A549 (cell line): ENCODE measurements around the gene COL5A2.

Source experiments
- EHMT2 ChIP-seq: fragments of 200-600 bp; sonication (generic); IDR thresholded peaks from 2 replicates; pipeline ENCODE4 v1.6.1; 2016; ENCODE audit warnings: antibody characterized with exemption, low read depth, mild to moderate bottlenecking, moderate library complexity
- FOSL2 ChIP-seq, 2 experiments: fragments of 450-650 bp in 1 of 2; fragments of >200 bp in 1 of 2; sonication (Bioruptor Twin) in 1 of 2; formaldehyde crosslinking; IDR thresholded peaks; 2 replicates each; pipeline versions ENCODE4 v1.5.0 to v1.6.1; 2016 to 2020; ENCODE audit warnings: mild to moderate bottlenecking in 1 of 2, moderate library complexity in 1 of 2
- POLR2A ChIP-seq: IDR thresholded peaks from 2 replicates; pipeline ENCODE4 v1.6.1; 2012; ENCODE audit warnings: mild to moderate bottlenecking, low read length
- REST ChIP-seq: fragments of 200-600 bp; sonication (generic); IDR thresholded peaks from 2 replicates; pipeline ENCODE4 v1.6.1; 2016; ENCODE audit warnings: antibody characterized with exemption, mild to moderate bottlenecking, moderate library complexity
- ZSCAN20 ChIP-seq: fragments of 250-450 bp; sonication (Bioruptor Pico); IDR thresholded peaks from 2 replicates; pipeline ENCODE4 v1.8.0; 2022; ENCODE audit warnings: mild to moderate bottlenecking, moderate library complexity
- TF ChIP-seq, protein P1 (sequence below): fragments of >200 bp; sonication (Bioruptor Twin); formaldehyde crosslinking; IDR thresholded peaks from 3 replicates; pipeline ENCODE4 v1.5.1; 2016

GRCh38 chr2:189168856-189169499 is 10.6 kb downstream of the COL5A2 start:
- no peak for TF ChIP-seq EHMT2
- TF ChIP-seq, protein P1, sequence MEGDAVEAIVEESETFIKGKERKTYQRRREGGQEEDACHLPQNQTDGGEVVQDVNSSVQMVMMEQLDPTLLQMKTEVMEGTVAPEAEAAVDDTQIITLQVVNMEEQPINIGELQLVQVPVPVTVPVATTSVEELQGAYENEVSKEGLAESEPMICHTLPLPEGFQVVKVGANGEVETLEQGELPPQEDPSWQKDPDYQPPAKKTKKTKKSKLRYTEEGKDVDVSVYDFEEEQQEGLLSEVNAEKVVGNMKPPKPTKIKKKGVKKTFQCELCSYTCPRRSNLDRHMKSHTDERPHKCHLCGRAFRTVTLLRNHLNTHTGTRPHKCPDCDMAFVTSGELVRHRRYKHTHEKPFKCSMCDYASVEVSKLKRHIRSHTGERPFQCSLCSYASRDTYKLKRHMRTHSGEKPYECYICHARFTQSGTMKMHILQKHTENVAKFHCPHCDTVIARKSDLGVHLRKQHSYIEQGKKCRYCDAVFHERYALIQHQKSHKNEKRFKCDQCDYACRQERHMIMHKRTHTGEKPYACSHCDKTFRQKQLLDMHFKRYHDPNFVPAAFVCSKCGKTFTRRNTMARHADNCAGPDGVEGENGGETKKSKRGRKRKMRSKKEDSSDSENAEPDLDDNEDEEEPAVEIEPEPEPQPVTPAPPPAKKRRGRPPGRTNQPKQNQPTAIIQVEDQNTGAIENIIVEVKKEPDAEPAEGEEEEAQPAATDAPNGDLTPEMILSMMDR = no peak
- TF ChIP-seq POLR2A = no peak
- no peak for TF ChIP-seq ZSCAN20 (CRISPR knock-in tag)
- TF ChIP-seq REST = no peak
- no peak for TF ChIP-seq FOSL2 (IDR thresholded peaks at IDR 0.05)
- no peak for TF ChIP-seq FOSL2 (CRISPR knock-in tag; IDR thresholded peaks at IDR 0.05)
